LHCN-M2 (cell line): Measurements from ENCODE around the gene ZBTB16. TPM values are rescaled to one million over a fixed set of nuclear protein-coding genes. Genes with fewer than 3 reads are reported as not detected.

ENCODE experiments used
- DNase-seq: peaks from one replicate; pipeline ENCODE4 v3.0.0-alpha.2; 2012; ENCODE audit warnings: low read depth
- total RNA-seq: library from RNA; depleted of rRNA; stranded (reverse); fragments of >200 nt; gene quantifications from 2 replicates; pipeline ENCODE4 v1.2.3, GENCODE V29; 2014

Gene ZBTB16
- total RNA-seq, 1 experiment from 2014 or later: 4.3 TPM

DNA sequence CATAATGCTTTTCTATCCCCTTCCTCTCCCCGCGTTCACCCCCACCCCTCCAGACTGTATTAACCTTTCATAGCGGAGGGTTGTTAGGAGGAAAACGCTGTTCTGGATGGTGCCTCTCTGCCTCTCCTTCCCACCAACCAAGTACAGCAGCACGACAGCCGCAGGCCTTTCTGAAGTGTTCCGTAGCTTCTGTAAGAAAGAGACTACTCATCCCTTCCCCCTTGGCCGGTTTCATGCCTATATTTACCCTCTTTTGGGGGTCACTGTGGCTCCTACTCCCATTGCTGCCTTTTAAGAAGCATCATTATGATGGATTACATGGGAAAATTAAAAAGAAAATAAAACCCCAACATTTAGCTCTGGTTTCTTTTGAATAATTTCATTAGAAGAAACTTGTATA, 46.5 kb downstream of the ZBTB16 start:
- DNase-seq: no peak

- DNase-seq: no peak
Observed at GRCh38 chr11:114106986-114107385, 47.5 kb downstream of the ZBTB16 start.

DNA sequence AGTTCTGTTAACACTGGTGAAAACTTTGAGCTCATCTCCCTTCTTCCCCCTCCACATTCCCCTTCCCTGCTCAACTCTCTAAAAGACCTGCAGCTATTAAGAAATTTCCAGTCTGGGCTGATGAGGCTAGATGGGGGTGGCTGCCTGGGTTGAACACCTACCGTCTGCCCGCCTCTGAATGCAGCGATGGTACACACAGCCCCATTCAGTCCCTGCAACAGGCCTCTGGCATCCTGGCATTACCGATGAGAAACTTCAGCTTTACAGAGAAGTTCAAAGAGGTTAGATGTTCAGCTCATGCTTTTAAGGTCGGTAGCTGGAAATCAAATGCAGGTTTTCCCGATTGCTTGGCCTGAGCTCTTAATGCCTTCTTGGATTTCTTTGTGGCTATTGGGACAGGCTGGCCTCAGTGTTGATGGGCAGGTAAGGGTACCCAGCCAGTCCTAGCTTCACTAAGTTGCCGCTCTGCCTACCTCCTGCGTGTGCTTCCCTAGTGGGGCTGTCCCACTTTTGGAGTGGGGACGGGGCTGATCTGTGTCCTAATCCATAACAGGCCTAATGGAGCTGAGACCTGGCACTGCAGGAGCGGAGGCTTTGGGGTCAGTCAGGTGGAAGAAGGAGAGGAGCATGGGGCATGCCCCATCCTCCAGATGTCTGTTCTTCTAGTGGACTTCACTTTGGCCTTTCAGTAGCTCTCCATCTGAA, 49.1 kb downstream of the ZBTB16 start:
- DNase-seq: no peak

DNA sequence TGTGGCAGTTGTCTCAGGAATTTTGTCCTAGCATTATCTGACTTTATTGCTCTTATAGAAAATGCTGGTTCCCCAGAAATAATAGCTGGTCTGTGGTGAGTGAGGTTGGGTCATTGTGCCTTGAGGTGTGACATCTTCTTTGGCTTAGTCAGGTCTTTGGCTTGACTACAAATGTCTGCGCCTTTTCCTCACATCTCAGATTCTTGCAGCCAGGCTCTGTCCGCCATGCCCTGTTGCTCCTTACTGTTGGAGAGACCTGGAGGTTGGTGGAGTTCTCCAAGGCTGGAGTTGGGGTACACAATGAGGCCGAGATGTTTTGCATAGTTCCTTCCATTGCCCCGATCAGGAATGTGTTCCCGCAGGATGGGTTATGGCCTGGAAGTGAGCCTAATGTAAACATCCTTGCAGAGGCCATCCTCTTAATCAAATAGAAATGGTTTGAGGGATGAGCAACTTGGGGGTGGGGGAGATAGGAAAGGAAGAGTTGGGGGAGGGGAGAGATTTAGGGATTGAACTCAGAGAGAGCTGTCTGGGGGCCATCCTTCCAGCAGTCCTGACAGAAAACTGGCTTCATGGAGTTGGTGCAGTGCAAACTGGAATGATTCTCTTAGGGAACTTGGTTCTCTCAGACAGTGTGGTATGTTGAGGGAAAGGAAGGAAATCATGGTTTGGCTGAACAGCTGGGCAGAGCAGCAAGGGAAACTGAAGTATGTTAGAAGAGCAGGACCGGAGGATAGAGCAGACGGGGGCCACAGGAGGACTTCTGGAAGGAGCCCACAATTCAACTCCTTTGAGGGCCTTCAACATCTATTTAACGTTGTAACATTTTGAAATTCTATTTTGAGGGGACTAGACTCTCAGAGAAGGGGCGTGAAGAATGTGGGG, 49.9 kb downstream of the ZBTB16 start:
- no peak for DNase-seq

- DNase-seq: no peak
Observed at GRCh38 chr11:114110123-114110522, 50.6 kb downstream of the ZBTB16 start.

- no peak for DNase-seq
Observed at GRCh38 chr11:114110952-114111947, 51.7 kb downstream of the ZBTB16 start.

DNA sequence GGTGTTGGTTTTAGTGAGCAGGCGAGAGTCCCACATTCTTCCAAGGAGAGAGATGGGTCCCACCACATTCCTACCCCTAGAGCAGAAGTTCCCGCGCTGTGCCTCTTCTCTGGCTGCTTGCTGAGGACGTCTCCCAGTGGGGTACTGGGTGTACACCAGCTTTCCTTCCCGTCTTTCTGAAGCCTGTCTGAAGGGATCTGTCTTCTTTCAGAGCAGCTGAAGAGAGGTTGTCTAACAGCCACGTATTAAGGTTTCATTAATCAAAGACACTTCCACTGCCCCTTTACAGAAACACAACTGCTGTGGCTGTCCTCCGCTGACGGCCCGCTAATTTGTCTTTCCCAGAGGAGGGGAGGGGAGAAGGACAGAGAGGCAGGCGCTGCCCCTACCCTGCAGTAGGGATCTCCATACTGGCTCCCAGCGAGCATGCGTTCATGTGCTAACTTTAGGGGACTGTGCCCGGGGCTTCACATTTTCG, 56.0 kb downstream of the ZBTB16 start:
- no peak for DNase-seq

DNA sequence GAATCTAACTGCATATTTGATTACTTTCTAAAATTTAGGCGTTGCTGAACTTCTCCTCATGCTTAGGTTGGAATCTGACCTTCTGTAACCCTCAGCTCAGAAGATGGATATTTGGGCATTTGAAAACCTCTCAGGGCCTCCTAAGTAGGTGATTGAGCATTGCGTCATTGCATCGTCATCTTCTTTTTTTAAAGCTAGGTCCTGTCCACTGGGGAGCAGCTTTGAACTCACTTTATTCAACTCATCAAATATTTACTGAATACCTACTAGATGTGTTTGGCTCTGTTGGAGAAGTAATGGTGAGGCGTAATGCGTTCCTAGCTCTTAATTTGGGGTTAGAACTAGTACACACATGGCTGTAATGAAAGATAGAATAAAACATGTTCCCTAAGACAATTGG, 56.8 kb downstream of the ZBTB16 start:
- DNase-seq: no peak

- no peak for DNase-seq
Observed at GRCh38 chr11:114116800-114117199, 57.3 kb downstream of the ZBTB16 start.

GRCh38 chr11:114120606-114121005, 61.1 kb downstream of the ZBTB16 start:
- DNase-seq: no peak

DNA sequence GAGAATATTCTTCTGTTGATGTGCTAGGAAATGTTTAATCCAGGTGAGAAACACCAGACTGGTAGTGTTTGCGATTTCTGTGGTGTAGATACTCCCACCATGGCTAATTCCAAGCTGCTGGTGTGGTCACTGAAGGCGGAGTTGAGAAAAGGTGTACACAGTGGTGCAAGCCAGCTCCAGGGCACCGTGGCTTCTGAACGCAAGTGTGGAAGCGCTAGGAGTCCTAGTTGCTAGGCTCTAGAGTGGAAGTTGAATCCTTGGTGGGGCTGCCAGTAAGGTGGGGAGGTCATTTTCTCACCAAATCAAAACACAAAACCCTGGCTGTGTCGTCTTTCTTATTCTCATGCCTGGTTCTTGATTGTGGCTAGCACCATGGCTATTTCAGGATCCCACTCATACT, 61.6 kb downstream of the ZBTB16 start:
- DNase-seq: no peak

DNA sequence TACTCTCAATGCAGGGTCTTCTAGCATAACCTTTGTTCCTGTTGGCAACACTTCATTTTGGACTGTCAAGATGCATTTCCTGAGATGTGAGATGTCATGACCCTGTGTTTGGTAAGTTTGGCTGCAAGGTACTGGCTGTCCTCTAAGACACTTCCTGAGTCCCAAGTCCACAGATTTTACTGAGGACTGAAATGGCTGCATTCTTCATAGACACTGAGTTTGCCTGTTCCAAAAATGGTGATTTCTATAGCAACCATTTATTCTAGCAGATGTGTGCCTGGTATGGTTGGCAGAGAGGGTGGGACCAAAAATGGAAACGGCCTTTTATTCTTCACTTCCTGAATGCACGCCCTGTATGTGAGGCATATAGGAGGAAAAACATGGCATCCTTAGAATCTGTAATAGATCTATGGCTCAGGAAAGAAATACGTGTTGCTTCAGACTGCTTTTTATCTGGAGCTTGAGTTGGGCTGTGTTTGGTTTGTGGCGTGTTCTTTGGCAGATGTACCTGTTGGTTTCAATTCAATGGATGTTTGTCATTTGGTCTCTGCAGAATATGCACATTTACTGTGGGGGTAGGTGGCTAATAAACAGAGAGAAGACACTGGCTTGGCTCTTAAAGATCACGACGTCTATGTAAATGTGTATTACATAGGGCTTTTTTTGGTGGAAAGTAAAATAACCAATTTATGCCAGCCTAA, 62.4 kb downstream of the ZBTB16 start:
- DNase-seq: no peak

GRCh38 chr11:114122686-114123085, 63.2 kb downstream of the ZBTB16 start:
- no peak for DNase-seq

- DNase-seq: no peak
Observed at GRCh38 chr11:114123692-114124330, 64.3 kb downstream of the ZBTB16 start.

GRCh38 chr11:114124601-114125144, 65.2 kb downstream of the ZBTB16 start:
- peak; percentile 34 for DNase-seq

- no peak for DNase-seq
Observed at GRCh38 chr11:114125531-114125930, 66.0 kb downstream of the ZBTB16 start.

GRCh38 chr11:114125959-114126358, 66.4 kb downstream of the ZBTB16 start:
- no peak for DNase-seq

DNA sequence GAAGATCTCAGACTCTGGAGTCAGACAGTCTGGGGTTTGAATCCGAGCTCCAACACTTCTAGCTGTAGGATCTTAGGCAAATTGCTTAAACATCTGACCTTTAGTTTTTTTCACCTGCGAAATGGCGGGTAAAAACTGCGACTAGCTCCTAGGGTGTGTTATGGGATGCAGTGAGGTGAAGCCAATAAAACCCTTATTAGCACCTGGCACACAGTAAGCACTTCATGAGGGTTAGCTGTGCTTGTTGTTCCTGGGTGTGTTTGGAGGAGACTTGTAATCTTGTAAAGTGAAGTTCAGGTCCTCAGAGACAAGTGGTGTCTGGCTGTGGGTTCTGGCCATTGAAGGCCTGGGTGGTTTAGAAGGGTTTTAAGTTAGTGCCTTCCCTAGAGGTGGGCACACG, 68.9 kb downstream of the ZBTB16 start:
- DNase-seq: no peak

DNA sequence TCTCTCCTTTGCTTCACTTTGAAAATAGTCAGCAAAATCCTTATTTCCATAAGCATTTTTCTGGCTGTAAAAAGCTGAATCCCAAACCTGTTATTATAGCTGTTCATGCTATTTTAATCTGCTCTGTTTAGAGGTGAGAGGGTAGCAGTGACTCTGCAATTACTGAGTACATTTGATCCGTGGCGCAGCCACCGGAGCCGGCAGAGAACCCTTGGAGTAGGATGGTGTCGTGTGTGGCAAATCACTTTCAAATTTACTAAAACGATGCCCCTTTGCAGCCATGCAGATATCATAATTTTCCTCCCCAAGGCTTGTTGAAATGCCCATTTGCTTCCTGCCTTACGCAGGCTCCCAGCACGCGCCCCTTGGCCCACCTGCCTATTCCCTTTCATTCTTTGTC, 69.6 kb downstream of the ZBTB16 start:
- no peak for DNase-seq

DNA sequence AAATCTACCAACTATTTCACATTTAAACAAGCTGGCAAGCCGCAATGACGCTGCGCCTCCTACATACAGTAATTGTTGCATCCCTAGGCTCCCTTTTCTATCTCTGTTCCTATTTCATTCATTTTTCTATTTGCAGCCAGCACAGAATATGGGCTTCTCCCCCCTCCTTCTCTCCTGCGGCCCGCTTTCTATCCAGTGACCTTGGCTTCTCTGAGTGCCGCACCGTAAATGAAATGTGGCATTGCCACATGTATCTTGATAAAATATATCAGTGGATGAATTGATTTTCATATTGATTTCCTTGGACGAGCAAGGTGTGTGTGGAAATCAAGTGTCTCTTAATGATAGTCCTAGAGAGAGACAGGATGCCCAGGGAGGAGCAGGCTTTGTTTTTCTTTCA, 70.2 kb downstream of the ZBTB16 start:
- no peak for DNase-seq
